ENCODE results near the gene PPCDC.

The PPCDC gene

GRCh38 chr15:75019916-75020315 lies 3.5 kb upstream of the PPCDC start:
- no peak for DNase-seq

- DNase-seq = no peak
These were observed 2.0 kb upstream of the PPCDC start for GRCh38 chr15:75021341-75021740.

- DNase-seq = no peak
These were observed 608 bp upstream of the PPCDC start for GRCh38 chr15:75022783-75023180.

GRCh38 chr15:75023872-75024636 lies 664 bp downstream of the PPCDC start:
- DNase-seq = peak; percentile 53

GRCh38 chr15:75025107-75025506 lies 1.7 kb downstream of the PPCDC start:
- DNase-seq = no peak

GRCh38 chr15:75025548-75026260 lies 2.3 kb downstream of the PPCDC start:
- DNase-seq = no peak

GRCh38 chr15:75027551-75027950 lies 4.2 kb downstream of the PPCDC start:
- DNase-seq = no peak

- DNase-seq = no peak
These were observed 5.6 kb downstream of the PPCDC start for GRCh38 chr15:75028991-75029377.

- DNase-seq = peak; percentile 21
These were observed 6.1 kb downstream of the PPCDC start for GRCh38 chr15:75029378-75030022.

GRCh38 chr15:75030023-75030413 lies 6.6 kb downstream of the PPCDC start:
- DNase-seq = no peak

- no peak for DNase-seq
These were observed 7.0 kb downstream of the PPCDC start for GRCh38 chr15:75030424-75030823.

GRCh38 chr15:75031848-75032247 lies 8.5 kb downstream of the PPCDC start:
- no peak for DNase-seq

GRCh38 chr15:75032395-75032794 lies 9.0 kb downstream of the PPCDC start:
- no peak for DNase-seq

GRCh38 chr15:75033809-75034208 lies 10.4 kb downstream of the PPCDC start:
- DNase-seq = no peak

- no peak for DNase-seq
These were observed 11.2 kb downstream of the PPCDC start for GRCh38 chr15:75034615-75035014.

GRCh38 chr15:75036212-75036616 lies 12.8 kb downstream of the PPCDC start:
- no peak for DNase-seq

GRCh38 chr15:75037685-75038084 lies 14.3 kb downstream of the PPCDC start:
- no peak for DNase-seq

GRCh38 chr15:75038231-75038630 lies 14.8 kb downstream of the PPCDC start:
- no peak for DNase-seq

GRCh38 chr15:75042730-75043508 lies 19.5 kb downstream of the PPCDC start:
- DNase-seq = no peak

GRCh38 chr15:75043509-75044257 lies 20.3 kb downstream of the PPCDC start:
- DNase-seq = peak; percentile 49

- no peak for DNase-seq
These were observed 21.0 kb downstream of the PPCDC start for GRCh38 chr15:75044258-75044878.

All from NCI-H1092 treated with DMSO at 0.1 percent for 48 hours (cell line).